Caco-2 (cell line): Measurements from ENCODE around the gene MAST4. TPM values are rescaled to one million over a fixed set of nuclear protein-coding genes. Genes with fewer than 3 reads are reported as not detected.

Source experiments
- BruUV-seq: library from RNA; stranded (reverse); fragments of 400-500 nt; replicated peaks from 2 replicates; lab custom pipeline; 2021; lab: Mats Ljungman, UMichigan
- CTCF ChIA-PET: fragments of 300-600 bp; sonication (Branson Sonifier 250); formaldehyde crosslinking; loops from one replicate; lab custom pipeline; 2022; ENCODE audit warnings: antibody characterized with exemption; lab: Charles Lee
- POLR2A ChIA-PET: fragments of 300-600 bp; sonication (Branson Sonifier 250); formaldehyde crosslinking; loops from one replicate; lab custom pipeline; 2022; ENCODE audit warnings: antibody characterized with exemption; lab: Charles Lee
- DNase-seq, 2 experiments: peaks; one replicate each; pipeline versions ENCODE4 v3.0.0 to v3.0.0-alpha.2; 2020 to 2022
- H3K27me3 ChIP-seq: replicated peaks from 2 replicates; pipeline ENCODE4 v1.6.0; 2011; ENCODE audit warnings: low read length; ENCODE audit not compliant: control insufficient read depth, insufficient read depth
- H3K36me3 ChIP-seq: 2 replicates; pipeline ENCODE4 v1.5.1; 2011; ENCODE audit warnings: low read length; ENCODE audit not compliant: control insufficient read depth, insufficient read depth
- H3K4me1 ChIP-seq: fragments of 250-450 bp; sonication (Bioruptor Pico); 2 replicates; pipeline ENCODE4 v1.5.1; 2020; ENCODE audit warnings: mild to moderate bottlenecking
- H3K4me3 ChIP-seq: 2 replicates; pipeline ENCODE4 v1.5.1; 2011; ENCODE audit warnings: low read depth, mild to moderate bottlenecking, control low read depth, low read length
- H3K9me3 ChIP-seq: fragments of 250-450 bp; sonication (Bioruptor Pico); 2 replicates; pipeline ENCODE4 v1.5.1; 2020; ENCODE audit warnings: mild to moderate bottlenecking, moderate library complexity
- H3K27ac Mint-ChIP-seq: one replicate; pipeline ENCODE4 v1.8.0; 2022; ENCODE audit warnings: mixed read lengths; ENCODE audit not compliant: unreplicated experiment
- H3K27me3 Mint-ChIP-seq: one replicate; pipeline ENCODE4 v1.8.0; 2022; ENCODE audit warnings: mixed read lengths; ENCODE audit not compliant: insufficient read depth, unreplicated experiment
- H3K36me3 Mint-ChIP-seq: one replicate; pipeline ENCODE4 v1.8.0; 2022; ENCODE audit warnings: mild to moderate bottlenecking, mixed read lengths; ENCODE audit not compliant: insufficient read depth, unreplicated experiment
- H3K4me1 Mint-ChIP-seq: one replicate; pipeline ENCODE4 v1.8.0; 2022; ENCODE audit warnings: low read depth, mixed read lengths; ENCODE audit not compliant: unreplicated experiment
- H3K4me3 Mint-ChIP-seq: one replicate; pipeline ENCODE4 v1.8.0; 2022; ENCODE audit warnings: mild to moderate bottlenecking, moderate library complexity, mixed read lengths; ENCODE audit not compliant: unreplicated experiment
- H3K9me3 Mint-ChIP-seq: one replicate; pipeline ENCODE4 v1.8.0; 2022; ENCODE audit warnings: mixed read lengths; ENCODE audit not compliant: unreplicated experiment
- intact Hi-C: fragments of 100-400 bp; cut with micrococcal nuclease; formaldehyde crosslinking; loops from one replicate; pipeline ENCODE4 v1.10.0; 2022; ENCODE audit not compliant: unreplicated experiment
- total RNA-seq: library from RNA; stranded (reverse); gene quantifications from 2 replicates; pipeline ENCODE4 v1.2.3, GENCODE V29; 2022
- TF ChIP-seq, protein P1 (sequence below), 2 experiments: fragments of 200-600 bp in 1 of 2; IDR thresholded peaks; 1 replicate in 1 of 2; 2 replicates in 1 of 2; pipeline versions ENCODE4 v1.5.1 to v1.8.0; 2011 to 2022; ENCODE audit warnings: antibody characterized with exemption in 1 of 2, control low read depth in 1 of 2, inconsistent platforms in 1 of 2, low read depth in 1 of 2, low read length in 1 of 2, mild to moderate bottlenecking in 1 of 2, moderate library complexity in 1 of 2; ENCODE audit not compliant: insufficient read depth in 1 of 2, severe bottlenecking in 1 of 2, unreplicated experiment in 1 of 2

MAST4 gene
- total RNA-seq, 1 experiment from 2014 or later = 17.8 TPM

DNA sequence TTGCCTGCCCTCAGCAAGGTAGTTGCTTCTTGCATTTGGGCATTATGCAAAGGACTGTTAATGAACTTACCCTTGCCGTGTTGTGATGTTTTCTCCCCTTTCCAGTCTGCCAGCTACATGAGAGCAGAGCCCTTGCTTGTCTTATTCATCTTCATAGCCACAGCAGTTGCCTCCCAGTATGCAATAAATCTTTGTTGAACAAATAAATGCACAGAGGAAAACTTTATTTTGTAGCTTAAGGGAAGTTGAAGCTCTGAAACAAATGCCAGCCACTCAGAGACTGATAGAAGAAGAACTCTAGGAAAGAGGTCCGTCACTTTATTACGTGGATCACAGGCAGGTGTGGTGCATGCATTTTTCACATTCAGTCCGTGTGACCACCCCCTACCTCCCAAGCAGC, 19.7 kb downstream of the MAST4 start:
- no peaks in the 10 kb centered on the region for H3K36me3 ChIP-seq
- Mint-ChIP-seq H3K4me3 (no peak overlapping the region), H3K36me3 (no peaks in the 10 kb centered on the region), H3K4me1 (no peaks in the 10 kb centered on the region), H3K27me3 (peaks cover 14% of the 10 kb centered on the region), H3K9me3 (no peaks in the 10 kb centered on the region), H3K27ac (no peak overlapping the region)
- H3K4me3 ChIP-seq = no peak overlapping the region
- DNase-seq = no peak
- TF ChIP-seq, protein P1, sequence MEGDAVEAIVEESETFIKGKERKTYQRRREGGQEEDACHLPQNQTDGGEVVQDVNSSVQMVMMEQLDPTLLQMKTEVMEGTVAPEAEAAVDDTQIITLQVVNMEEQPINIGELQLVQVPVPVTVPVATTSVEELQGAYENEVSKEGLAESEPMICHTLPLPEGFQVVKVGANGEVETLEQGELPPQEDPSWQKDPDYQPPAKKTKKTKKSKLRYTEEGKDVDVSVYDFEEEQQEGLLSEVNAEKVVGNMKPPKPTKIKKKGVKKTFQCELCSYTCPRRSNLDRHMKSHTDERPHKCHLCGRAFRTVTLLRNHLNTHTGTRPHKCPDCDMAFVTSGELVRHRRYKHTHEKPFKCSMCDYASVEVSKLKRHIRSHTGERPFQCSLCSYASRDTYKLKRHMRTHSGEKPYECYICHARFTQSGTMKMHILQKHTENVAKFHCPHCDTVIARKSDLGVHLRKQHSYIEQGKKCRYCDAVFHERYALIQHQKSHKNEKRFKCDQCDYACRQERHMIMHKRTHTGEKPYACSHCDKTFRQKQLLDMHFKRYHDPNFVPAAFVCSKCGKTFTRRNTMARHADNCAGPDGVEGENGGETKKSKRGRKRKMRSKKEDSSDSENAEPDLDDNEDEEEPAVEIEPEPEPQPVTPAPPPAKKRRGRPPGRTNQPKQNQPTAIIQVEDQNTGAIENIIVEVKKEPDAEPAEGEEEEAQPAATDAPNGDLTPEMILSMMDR (IDR thresholded peaks at IDR 0.05; ENCODE audit: insufficient read depth in 1 of 2, low read depth in 1 of 2, low read length in 1 of 2, severe bottlenecking in 1 of 2, unreplicated experiment in 1 of 2) = no peak
- ChIA-PET CTCF (no interaction called here), POLR2A (no interaction called here)
- no TSS peak for BruUV-seq
- H3K27me3 ChIP-seq = no peaks in the 10 kb centered on the region
- intact Hi-C loops = no loop called here
- no peaks in the 10 kb centered on the region for H3K4me1 ChIP-seq
- no peaks in the 10 kb centered on the region for H3K9me3 ChIP-seq

DNA sequence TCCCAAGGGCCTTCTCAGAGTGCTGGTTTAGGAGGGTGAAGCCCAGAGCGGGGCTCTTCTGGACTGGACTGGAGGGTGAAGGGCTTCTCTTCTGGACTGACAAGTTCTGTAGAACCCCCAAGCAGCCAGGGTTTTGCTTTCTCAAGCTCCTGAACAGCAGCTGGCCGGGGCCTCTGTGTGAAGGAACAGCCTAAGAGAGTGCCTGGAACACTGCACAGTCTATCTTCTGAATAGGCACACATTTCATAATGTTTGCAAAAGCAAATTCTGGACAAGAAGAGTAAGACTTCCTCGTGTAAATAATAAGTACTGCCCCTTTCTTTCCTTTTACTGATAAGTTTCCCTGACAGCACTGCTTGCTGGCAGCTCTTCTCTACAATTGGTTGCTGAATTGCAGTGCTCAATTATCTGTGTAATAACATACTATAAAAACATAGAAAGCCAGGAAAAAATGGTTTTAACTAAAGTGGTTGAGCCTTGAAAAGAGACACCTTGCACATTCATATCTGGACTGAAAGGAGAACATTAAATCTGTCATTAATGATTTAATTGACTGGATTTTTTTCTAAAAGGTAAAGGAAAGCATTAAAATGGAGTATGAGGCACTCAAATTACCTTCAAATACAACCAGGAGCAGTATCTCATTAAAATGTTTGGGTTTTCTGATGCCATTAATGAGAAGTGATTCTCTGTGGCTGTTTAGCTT, 20.5 kb downstream of the MAST4 start:
- Histone ChIP-seq H3K36me3 (no peaks in the 10 kb centered on the region), H3K27me3 (no peaks in the 10 kb centered on the region), H3K4me3 (no peak overlapping the region), H3K9me3 (no peaks in the 10 kb centered on the region), H3K4me1 (no peaks in the 10 kb centered on the region)
- Mint-ChIP-seq H3K36me3 (no peaks in the 10 kb centered on the region), H3K4me3 (no peak overlapping the region), H3K27ac (no peak overlapping the region), H3K4me1 (no peaks in the 10 kb centered on the region), H3K27me3 (peaks cover 11% of the 10 kb centered on the region), H3K9me3 (peaks cover under 1% of the 10 kb centered on the region)
- CTCF ChIA-PET = no interaction called here
- no TSS peak for BruUV-seq
- POLR2A ChIA-PET = no interaction called here
- TF ChIP-seq, protein P1 (IDR thresholded peaks at IDR 0.05; ENCODE audit: insufficient read depth in 1 of 2, low read depth in 1 of 2, low read length in 1 of 2, severe bottlenecking in 1 of 2, unreplicated experiment in 1 of 2) = no peak
- DNase-seq = no peak
- intact Hi-C loops = no loop called here

DNA sequence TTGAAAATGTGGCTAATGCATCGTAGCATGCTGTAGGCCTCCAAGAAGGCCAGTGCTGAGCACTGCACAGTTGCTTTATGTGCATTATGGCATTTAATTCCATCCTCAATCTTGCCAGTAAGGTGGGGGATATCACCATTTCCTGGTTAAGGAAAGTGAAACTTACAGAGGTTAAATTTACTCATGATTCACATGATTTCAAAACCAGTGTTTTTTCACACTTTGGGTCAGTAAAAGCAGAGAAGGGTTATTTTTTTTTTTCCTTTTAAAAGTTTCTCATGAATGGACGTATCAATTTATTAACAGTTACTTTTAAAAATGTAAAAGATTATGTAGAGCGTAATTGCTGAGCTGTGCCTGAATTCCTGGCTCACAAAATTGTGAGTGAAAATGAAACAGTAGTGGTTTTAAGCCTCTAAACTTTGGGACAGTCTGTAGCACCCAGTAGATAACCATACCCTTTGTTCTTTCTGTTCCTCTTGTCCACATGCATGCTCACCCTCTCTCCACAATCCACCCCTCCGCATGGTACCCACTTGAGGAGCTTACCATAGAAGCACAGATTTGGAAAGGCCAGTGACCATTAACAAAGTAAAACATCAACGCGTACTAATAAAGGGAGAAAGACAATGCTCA, 21.2 kb downstream of the MAST4 start:
- no peaks in the 10 kb centered on the region for H3K9me3 ChIP-seq
- Mint-ChIP-seq H3K27ac (no peak overlapping the region), H3K9me3 (peaks cover 7% of the 10 kb centered on the region), H3K4me3 (no peak overlapping the region), H3K27me3 (peaks cover 11% of the 10 kb centered on the region), H3K4me1 (no peaks in the 10 kb centered on the region), H3K36me3 (no peaks in the 10 kb centered on the region)
- TF ChIP-seq, protein P1 (IDR thresholded peaks at IDR 0.05; ENCODE audit: insufficient read depth in 1 of 2, low read depth in 1 of 2, low read length in 1 of 2, severe bottlenecking in 1 of 2, unreplicated experiment in 1 of 2) = no peak
- intact Hi-C loops = no loop called here
- no TSS peak for BruUV-seq
- no peaks in the 10 kb centered on the region for H3K27me3 ChIP-seq
- H3K4me1 ChIP-seq = no peaks in the 10 kb centered on the region
- ChIA-PET POLR2A (interaction anchor here (0.7 kb wide), 1 partner anchor 256 kb away, joined by 4 read pairs; no protein-coding TSS in a partner anchor), CTCF (no interaction called here)
- DNase-seq = no peak
- no peak overlapping the region for H3K4me3 ChIP-seq
- no peaks in the 10 kb centered on the region for H3K36me3 ChIP-seq
